HEK293T (cell line): Measurements from ENCODE around the gene NUP58.

Source experiments
- ELF4 ChIP-seq: fragments of 450-650 bp; IDR thresholded peaks from 2 replicates; pipeline ENCODE4 v1.6.1; 2017; ENCODE audit warnings: antibody characterized with exemption
- FOXA1 ChIP-seq: fragments of 450-650 bp; IDR thresholded peaks from 2 replicates; pipeline ENCODE4 v1.6.1; 2016; ENCODE audit warnings: mild to moderate bottlenecking
- FOXK2 ChIP-seq: fragments of 450-650 bp; IDR thresholded peaks from 2 replicates; pipeline ENCODE4 v1.6.1; 2016; ENCODE audit warnings: mild to moderate bottlenecking
- FOXM1 ChIP-seq: fragments of 450-650 bp; IDR thresholded peaks from 2 replicates; pipeline ENCODE4 v1.6.1; 2017; ENCODE audit warnings: mild to moderate bottlenecking, borderline replicate concordance
- HDGF ChIP-seq: fragments of 450-650 bp; IDR thresholded peaks from 2 replicates; pipeline ENCODE4 v1.6.1; 2017; ENCODE audit warnings: antibody characterized with exemption, borderline replicate concordance
- LEF1 ChIP-seq: fragments of 450-650 bp; IDR thresholded peaks from 2 replicates; pipeline ENCODE4 v1.6.1; 2017; ENCODE audit warnings: mild to moderate bottlenecking, borderline replicate concordance
- SUZ12 ChIP-seq: fragments of 450-650 bp; IDR thresholded peaks from 2 replicates; pipeline ENCODE4 v1.6.1; 2016; ENCODE audit warnings: mild to moderate bottlenecking
- ZNF384 ChIP-seq: fragments of 450-650 bp; IDR thresholded peaks from 2 replicates; pipeline ENCODE4 v1.6.1; 2016
- TF ChIP-seq, protein P1 (sequence below): fragments of 450-650 bp; IDR thresholded peaks from 2 replicates; pipeline ENCODE4 v1.6.1; 2016

DNA sequence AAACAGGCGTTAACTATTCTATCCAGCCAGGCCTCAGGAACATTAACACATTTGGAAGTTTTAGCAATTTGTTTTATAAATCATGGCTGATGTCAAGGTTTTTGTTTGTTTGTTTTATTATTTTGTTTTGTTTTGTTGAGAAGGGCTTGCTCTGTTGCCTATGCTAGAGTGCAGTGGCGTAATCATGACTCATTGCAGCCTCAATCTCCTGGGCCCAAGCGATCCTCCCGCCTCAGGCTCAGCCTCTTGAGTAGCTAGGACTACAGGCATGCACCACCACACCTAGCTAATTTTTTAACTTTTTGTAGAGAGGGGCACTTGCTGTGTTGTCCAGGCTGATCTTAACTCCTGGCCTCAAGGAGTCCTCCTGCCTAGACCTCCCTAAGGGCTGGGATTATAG, 28.3 kb downstream of the NUP58 start:
- TF ChIP-seq HDGF = no peak
- TF ChIP-seq FOXK2 = no peak
- no peak for TF ChIP-seq FOXM1
- TF ChIP-seq LEF1 = no peak
- TF ChIP-seq ZNF384 = no peak
- no peak for TF ChIP-seq ELF4
- TF ChIP-seq, protein P1, sequence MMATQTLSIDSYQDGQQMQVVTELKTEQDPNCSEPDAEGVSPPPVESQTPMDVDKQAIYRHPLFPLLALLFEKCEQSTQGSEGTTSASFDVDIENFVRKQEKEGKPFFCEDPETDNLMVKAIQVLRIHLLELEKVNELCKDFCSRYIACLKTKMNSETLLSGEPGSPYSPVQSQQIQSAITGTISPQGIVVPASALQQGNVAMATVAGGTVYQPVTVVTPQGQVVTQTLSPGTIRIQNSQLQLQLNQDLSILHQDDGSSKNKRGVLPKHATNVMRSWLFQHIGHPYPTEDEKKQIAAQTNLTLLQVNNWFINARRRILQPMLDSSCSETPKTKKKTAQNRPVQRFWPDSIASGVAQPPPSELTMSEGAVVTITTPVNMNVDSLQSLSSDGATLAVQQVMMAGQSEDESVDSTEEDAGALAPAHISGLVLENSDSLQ = no peak
- TF ChIP-seq SUZ12 = no peak
- TF ChIP-seq FOXA1 = no peak
